ENCODE results near the gene AHRR. TPM values are rescaled to one million over a fixed set of nuclear protein-coding genes. Genes with fewer than 3 reads are reported as not detected.

Gene AHRR
- total and polyA plus RNA-seq, 10 of the 15 experiments (the other 5 are each of a cell fraction or from before 2014, with no cell fraction given) = 0.90 to 35.2 (median 19.2) TPM

DNA sequence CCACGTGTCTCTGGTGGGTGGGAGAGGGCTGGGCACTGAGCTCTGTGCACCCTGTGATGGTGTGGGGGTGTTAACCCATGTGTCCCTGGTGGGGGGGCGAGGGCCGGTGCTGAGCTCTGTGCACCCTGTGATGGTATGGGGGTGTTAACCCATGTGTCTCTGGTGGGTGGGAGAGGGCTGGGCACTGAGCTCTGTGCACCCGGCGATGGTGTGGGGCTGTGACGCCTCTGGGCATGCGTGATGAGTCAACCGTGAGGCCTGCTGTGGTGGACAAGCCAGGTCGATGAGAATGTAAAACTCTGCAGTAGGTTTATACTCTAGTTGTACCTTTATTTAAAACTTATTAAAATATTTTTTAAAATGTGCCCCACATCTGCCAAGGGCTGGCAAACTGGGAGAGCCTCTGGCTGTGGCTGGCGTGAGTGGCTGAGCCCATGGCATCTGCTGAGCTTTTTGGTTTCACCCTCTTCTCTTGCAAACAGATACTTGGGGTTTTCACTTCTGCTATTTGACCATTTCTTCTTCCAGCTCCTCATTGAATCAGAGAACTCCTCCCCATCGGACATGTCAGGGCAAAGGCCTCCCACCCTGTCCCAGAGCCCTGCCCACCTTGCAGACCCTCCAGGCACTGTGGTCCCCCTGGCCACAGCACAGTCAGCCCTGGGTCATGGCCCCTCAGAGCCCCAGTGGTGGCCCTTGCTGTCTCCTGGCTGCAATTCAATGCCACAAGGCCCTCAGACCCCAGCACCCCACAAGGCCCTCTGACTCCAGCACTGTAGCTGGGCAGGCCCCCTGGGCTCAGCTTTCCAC lies 103.0 kb downstream of the AHRR start (continued):
- TF ChIP-seq RB1 (IDR thresholded peaks at IDR 0.05; ENCODE audit: borderline replicate concordance) = 0 out of 2 replicates have a peak, but pooled peaks have one; percentile 39
- peak; percentile 53; the same call in 1 of the 2 replicates for TF ChIP-seq TCF12 (IDR thresholded peaks at IDR 0.05; ENCODE audit: low read depth, low read length)
- TF ChIP-seq ZBTB4 (CRISPR knock-in tag; IDR thresholded peaks at IDR 0.05) = no peak
- TF ChIP-seq ZBTB11 (CRISPR knock-in tag; IDR thresholded peaks at IDR 0.05) = no peak
- TF ChIP-seq, protein P1, sequence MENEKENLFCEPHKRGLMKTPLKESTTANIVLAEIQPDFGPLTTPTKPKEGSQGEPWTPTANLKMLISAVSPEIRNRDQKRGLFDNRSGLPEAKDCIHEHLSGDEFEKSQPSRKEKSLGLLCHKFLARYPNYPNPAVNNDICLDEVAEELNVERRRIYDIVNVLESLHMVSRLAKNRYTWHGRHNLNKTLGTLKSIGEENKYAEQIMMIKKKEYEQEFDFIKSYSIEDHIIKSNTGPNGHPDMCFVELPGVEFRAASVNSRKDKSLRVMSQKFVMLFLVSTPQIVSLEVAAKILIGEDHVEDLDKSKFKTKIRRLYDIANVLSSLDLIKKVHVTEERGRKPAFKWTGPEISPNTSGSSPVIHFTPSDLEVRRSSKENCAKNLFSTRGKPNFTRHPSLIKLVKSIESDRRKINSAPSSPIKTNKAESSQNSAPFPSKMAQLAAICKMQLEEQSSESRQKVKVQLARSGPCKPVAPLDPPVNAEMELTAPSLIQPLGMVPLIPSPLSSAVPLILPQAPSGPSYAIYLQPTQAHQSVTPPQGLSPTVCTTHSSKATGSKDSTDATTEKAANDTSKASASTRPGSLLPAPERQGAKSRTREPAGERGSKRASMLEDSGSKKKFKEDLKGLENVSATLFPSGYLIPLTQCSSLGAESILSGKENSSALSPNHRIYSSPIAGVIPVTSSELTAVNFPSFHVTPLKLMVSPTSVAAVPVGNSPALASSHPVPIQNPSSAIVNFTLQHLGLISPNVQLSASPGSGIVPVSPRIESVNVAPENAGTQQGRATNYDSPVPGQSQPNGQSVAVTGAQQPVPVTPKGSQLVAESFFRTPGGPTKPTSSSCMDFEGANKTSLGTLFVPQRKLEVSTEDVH (IDR thresholded peaks at IDR 0.05; ENCODE audit: low read depth, partially characterized antibody) = no peak
- peak; percentile 55 for TF ChIP-seq MEF2B (IDR thresholded peaks at IDR 0.05; ENCODE audit: partially characterized antibody, poor library complexity, severe bottlenecking)
- TF ChIP-seq SREBF2 (IDR thresholded peaks at IDR 0.05; ENCODE audit: low read length) = no peak
- no peak for TF ChIP-seq CBX5 (IDR thresholded peaks at IDR 0.05; ENCODE audit: low read depth)
- no peak for TF ChIP-seq FOS (IDR thresholded peaks at IDR 0.05; ENCODE audit: borderline replicate concordance, extremely low read depth, insufficient read length)
- TF ChIP-seq SMAD1 (IDR thresholded peaks at IDR 0.05; ENCODE audit: low read depth, partially characterized antibody) = no peak
- TF ChIP-seq YY1 (IDR thresholded peaks at IDR 0.05; ENCODE audit: low read depth, low read length) = no peak
- TF ChIP-seq NFYB (IDR thresholded peaks at IDR 0.05; ENCODE audit: insufficient read depth, low read depth, low read length) = no peak
- TF ChIP-seq NR2C1 (IDR thresholded peaks at IDR 0.05) = no peak
- no peak for TF ChIP-seq SIX5 (IDR thresholded peaks at IDR 0.05; ENCODE audit: low read depth, low read length, severe bottlenecking)
- peak; percentile 36; the same call in 1 of the 2 replicates for TF ChIP-seq NKRF (conservative IDR thresholded peaks at IDR 0.05)

All from GM12878 (cell line).